Measurements from ENCODE around the gene TTBK1.

GRCh38 chr6:43336382-43336781 lies 93.1 kb downstream of the TTBK1 start:
- TF ChIP-seq MAFK (IDR thresholded peaks at IDR 0.05; ENCODE audit: low read depth, low read length) (no peak), CTCF (conservative IDR thresholded peaks at IDR 0.05; ENCODE audit: low read depth, low read length) (no peak), POLR2A (IDR thresholded peaks at IDR 0.05; ENCODE audit: low read depth, low read length) (no peak), NFE2L2 (IDR thresholded peaks at IDR 0.05; ENCODE audit: low read depth, low read length) (no peak), MXI1 (IDR thresholded peaks at IDR 0.05; ENCODE audit: borderline replicate concordance, low read depth, low read length) (no peak), RFX5 (IDR thresholded peaks at IDR 0.05; ENCODE audit: low read depth, low read length) (no peak), FOS (IDR thresholded peaks at IDR 0.05; ENCODE audit: low read depth, low read length) (no peak)
